Measurements from ENCODE around the gene NRXN3. TPM values are rescaled to one million over a fixed set of nuclear protein-coding genes. Genes with fewer than 3 reads are reported as not detected.
A peak's percentile ranks its signal among the peaks of the same experiment; 100 is the strongest.

The NRXN3 gene
- polyA plus RNA-seq, 1 of the 3 experiments (the other 2 are of a cell fraction) = 1.6 TPM

- Histone ChIP-seq H3K36me3 (replicated peaks in 1 of 2; ENCODE audit: control insufficient read depth in 1 of 2, insufficient read depth in 2 of 2, low read length in 1 of 2) (no peaks in the 10 kb centered on the region), H3K4me2 (no peak overlapping the region), H3F3A (replicated peaks; ENCODE audit: insufficient read depth) (no peaks in the 10 kb centered on the region), H3K27me3 (ENCODE audit: insufficient read depth) (no peaks in the 10 kb centered on the region), H3K27ac (ENCODE audit: low read depth in 2 of 2, low read length in 1 of 2) (no peak overlapping the region), H3K9me2 (no peaks in the 10 kb centered on the region), H2AFZ (ENCODE audit: low read depth) (no peak overlapping the region), H3K4me1 (ENCODE audit: control insufficient read depth in 1 of 2, insufficient read depth in 2 of 2, low read depth in 1 of 2, low read length in 1 of 2) (no peaks in the 10 kb centered on the region), H3K9me3 (no peaks in the 10 kb centered on the region), H4K20me1 (ENCODE audit: insufficient read depth) (no peaks in the 10 kb centered on the region), H3K4me3 (ENCODE audit: low read depth in 2 of 2, low read length in 1 of 2) (no peak overlapping the region), H3K9ac (no peak overlapping the region), H3K79me2 (ENCODE audit: insufficient read depth) (no peaks in the 10 kb centered on the region)
- DNase-seq = peak; percentile 17
- ChIA-PET CTCF (no interaction called here), POLR2A (no interaction called here)
- WGBS (ENCODE audit: low lambda C conversion rate) = 7% methylated on average over 1 of the region's 1 CpG
- no peak for TF ChIP-seq USF1 (IDR thresholded peaks at IDR 0.05; ENCODE audit: borderline replicate concordance, low read depth)
- no peak for TF ChIP-seq MXI1 (IDR thresholded peaks at IDR 0.05; ENCODE audit: low read depth, low read length)
- no peak for TF ChIP-seq RAD21 (IDR thresholded peaks at IDR 0.05; ENCODE audit: low read length)
- no peak for TF ChIP-seq ZBTB33 (IDR thresholded peaks at IDR 0.05; ENCODE audit: borderline replicate concordance, low read depth)
- TF ChIP-seq FOXJ3 (CRISPR knock-in tag; IDR thresholded peaks at IDR 0.05) = no peak
- TF ChIP-seq TEAD4 (IDR thresholded peaks at IDR 0.05; ENCODE audit: borderline replicate concordance, insufficient read depth) = no peak
- TF ChIP-seq FOXM1 (IDR thresholded peaks at IDR 0.05; ENCODE audit: low read depth) = no peak
Measured at GRCh38 chr14:78202976-78203375, 32.8 kb downstream of the NRXN3 start.

GRCh38 chr14:78207414-78207813 is 37.2 kb downstream of the NRXN3 start:
- Histone ChIP-seq H3F3A (replicated peaks; ENCODE audit: insufficient read depth) (no peaks in the 10 kb centered on the region), H3K27ac (ENCODE audit: low read depth in 2 of 2, low read length in 1 of 2) (no peak overlapping the region), H3K36me3 (replicated peaks in 1 of 2; ENCODE audit: control insufficient read depth in 1 of 2, insufficient read depth in 2 of 2, low read length in 1 of 2) (no peaks in the 10 kb centered on the region), H2AFZ (ENCODE audit: low read depth) (no peak overlapping the region), H3K9me3 (no peaks in the 10 kb centered on the region), H4K20me1 (ENCODE audit: insufficient read depth) (no peaks in the 10 kb centered on the region), H3K27me3 (ENCODE audit: insufficient read depth) (no peaks in the 10 kb centered on the region), H3K4me1 (ENCODE audit: control insufficient read depth in 1 of 2, insufficient read depth in 2 of 2, low read depth in 1 of 2, low read length in 1 of 2) (no peaks in the 10 kb centered on the region), H3K79me2 (ENCODE audit: insufficient read depth) (no peaks in the 10 kb centered on the region), H3K9me2 (no peaks in the 10 kb centered on the region), H3K9ac (no peak overlapping the region), H3K4me3 (ENCODE audit: low read depth in 2 of 2, low read length in 1 of 2) (no peak overlapping the region), H3K4me2 (no peak overlapping the region)
- no peak for DNase-seq
- ChIA-PET POLR2A (no interaction called here), CTCF (no interaction called here)
- 23% methylated on average over 5 of the region's 5 CpGs for WGBS (ENCODE audit: low lambda C conversion rate)
- TF ChIP-seq YY1 (IDR thresholded peaks at IDR 0.05; ENCODE audit: low read depth) (no peak), USF1 (IDR thresholded peaks at IDR 0.05; ENCODE audit: borderline replicate concordance, low read depth) (no peak), GATA2 (CRISPR knock-in tag; IDR thresholded peaks at IDR 0.05) (no peak), REST (IDR thresholded peaks at IDR 0.05; ENCODE audit: low read depth, low read length) (no peak), USF2 (IDR thresholded peaks at IDR 0.05; ENCODE audit: borderline replicate concordance, low read depth, low read length) (no peak), TCF12 (IDR thresholded peaks at IDR 0.05) (no peak), MXI1 (IDR thresholded peaks at IDR 0.05; ENCODE audit: low read depth, low read length) (no peak), FOSL2 (IDR thresholded peaks at IDR 0.05; ENCODE audit: borderline replicate concordance, low read depth) (no peak)

Data from SK-N-SH (cell line).